HCT116 (cell line): Measurements from ENCODE around the gene MTFR1L. TPM values are rescaled to one million over a fixed set of nuclear protein-coding genes. Genes with fewer than 3 reads are reported as not detected.

Experiments used
- ATAC-seq: fragments of 200-7000 bp; cut with Tn5 transposase; 2 replicates; pipeline ENCODE4 v1.9.1; 2020; ENCODE audit warnings: mild to moderate bottlenecking, moderate library complexity
- BruUV-seq: library from RNA; stranded (reverse); fragments of 400-500 nt; replicated peaks from 2 replicates; lab custom pipeline; 2021; lab: Mats Ljungman, UMichigan
- CTCF ChIA-PET: fragments of 300-600 bp; sonication (Branson Sonifier 250); formaldehyde crosslinking; loops from one replicate; lab custom pipeline; 2021; ENCODE audit warnings: antibody characterized with exemption; lab: Charles Lee
- POLR2A ChIA-PET: fragments of 300-600, 350-600 bp; sonication (Branson Sonifier 250); formaldehyde crosslinking; loops from one replicate; lab custom pipeline; 2021; ENCODE audit warnings: antibody characterized with exemption; lab: Charles Lee
- RAD21 ChIA-PET, 2 experiments: fragments of 300-600 bp; sonication (Branson Sonifier 250); formaldehyde crosslinking; loops; one replicate each; lab custom pipeline; 2023; ENCODE audit warnings: low total read pairs in 2 of 2; ENCODE audit not compliant: uncharacterized antibody in 2 of 2, unreplicated experiment in 2 of 2, low non-redundant PET in 1 of 2; lab: Charles Lee
- DNase-seq: peaks from one replicate; pipeline ENCODE4 v3.0.0-alpha.2; 2010; ENCODE audit warnings: low read depth, low spot score
- H2AFZ ChIP-seq: fragments of 200-600 bp; shearing (Covaris generic), sonication (generic); 2 replicates; pipeline ENCODE4 v1.6.1; 2017; ENCODE audit warnings: low read depth, mixed run types, mixed read lengths, antibody characterized with exemption, low read length; ENCODE audit not compliant: poor library complexity, severe bottlenecking
- H3K27ac ChIP-seq: 2 replicates; pipeline ENCODE4 v1.5.1; 2012; ENCODE audit warnings: low read depth, low read length
- H3K27me3 ChIP-seq: fragments of 200-600 bp; sonication (generic); 2 replicates; pipeline ENCODE4 v1.6.1; 2016; ENCODE audit warnings: mixed run types, low read length, mixed read lengths; ENCODE audit not compliant: insufficient read depth
- H3K36me3 ChIP-seq, 2 experiments: fragments of 200-500 bp in 1 of 2; fragments of 200-600 bp in 1 of 2; sonication (Bioruptor generic) in 1 of 2; sonication (generic) in 1 of 2; 2 replicates each; pipeline versions ENCODE4 v1.5.1 to v1.6.1; 2014 to 2016; ENCODE audit warnings: low read length in 2 of 2, inconsistent platforms in 1 of 2, mixed read lengths in 1 of 2, mixed run types in 1 of 2; ENCODE audit not compliant: insufficient read depth in 2 of 2, control insufficient read depth in 1 of 2
- H3K4me1 ChIP-seq, 2 experiments: fragments of 200-600 bp in 1 of 2; sonication (generic) in 1 of 2; 2 replicates each; pipeline versions ENCODE4 v1.5.1 to v1.6.1; 2012 to 2017; ENCODE audit warnings: low read length in 2 of 2, inconsistent platforms in 1 of 2, mild to moderate bottlenecking in 1 of 2, mixed read lengths in 1 of 2, mixed run types in 1 of 2, moderate library complexity in 1 of 2; ENCODE audit not compliant: insufficient read depth in 2 of 2, control insufficient read depth in 1 of 2
- H3K4me2 ChIP-seq: fragments of 200-600 bp; sonication (generic); 2 replicates; pipeline ENCODE4 v1.6.1; 2017; ENCODE audit warnings: mixed run types, low read length, mixed read lengths
- H3K4me3 ChIP-seq, 2 experiments: fragments of 200-600 bp in 1 of 2; sonication (generic) in 1 of 2; replicated peaks in 1 of 2; 2 replicates each; pipeline ENCODE4 v1.5.1; 2011 to 2016; ENCODE audit warnings: low read length in 2 of 2, control low read depth in 1 of 2, low read depth in 1 of 2, mild to moderate bottlenecking in 1 of 2, mixed read lengths in 1 of 2, mixed run types in 1 of 2
- H3K79me2 ChIP-seq: fragments of 200-600 bp; sonication (generic); 2 replicates; pipeline ENCODE4 v1.6.1; 2017; ENCODE audit warnings: mild to moderate bottlenecking, mixed run types, low read length, moderate library complexity, mixed read lengths; ENCODE audit not compliant: insufficient read depth
- H3K9ac ChIP-seq: fragments of 200-600 bp; sonication (generic); 2 replicates; pipeline ENCODE4 v1.6.1; 2016; ENCODE audit warnings: low read length, mixed read lengths
- H3K9me2 ChIP-seq: fragments of 200-600 bp; sonication (generic), shearing (Covaris generic); 2 replicates; pipeline ENCODE4 v1.6.1; 2017; ENCODE audit warnings: mixed run types, mild to moderate bottlenecking, moderate library complexity; ENCODE audit not compliant: insufficient read depth
- H3K9me3 ChIP-seq, 2 experiments: fragments of 200-500 bp in 1 of 2; fragments of 200-600 bp in 1 of 2; sonication (Bioruptor generic) in 1 of 2; sonication (generic) in 1 of 2; 2 replicates each; pipeline ENCODE4 v1.6.1; 2014 to 2017; ENCODE audit warnings: low read length in 2 of 2, mixed read lengths in 2 of 2, inconsistent platforms in 1 of 2, low read depth in 1 of 2, mild to moderate bottlenecking in 1 of 2, mixed run types in 1 of 2, moderate library complexity in 1 of 2; ENCODE audit not compliant: control insufficient read depth in 1 of 2, insufficient read depth in 1 of 2
- H4K20me1 ChIP-seq: fragments of 200-600 bp; sonication (generic), shearing (Covaris generic); 2 replicates; pipeline ENCODE4 v1.6.1; 2017; ENCODE audit warnings: mixed run types, mild to moderate bottlenecking, moderate library complexity; ENCODE audit not compliant: insufficient read depth
- CTCF ChIP-seq, 3 experiments: fragments of 200-600 bp in 1 of 3; sonication (generic) in 1 of 3; IDR thresholded peaks in 2 of 3; conservative IDR thresholded peaks in 1 of 3; 2 replicates each; pipeline ENCODE4 v1.5.1; 2012 to 2017; ENCODE audit warnings: low read depth in 2 of 3, low read length in 2 of 3, antibody characterized with exemption in 1 of 3, borderline replicate concordance in 1 of 3, control low read depth in 1 of 3, mild to moderate bottlenecking in 1 of 3, mixed read lengths in 1 of 3, mixed run types in 1 of 3, moderate library complexity in 1 of 3; ENCODE audit not compliant: insufficient read depth in 1 of 3
- ELF1 ChIP-seq: IDR thresholded peaks from 2 replicates; pipeline ENCODE4 v1.6.1; 2012; ENCODE audit warnings: low read depth, borderline replicate concordance
- RAD21 ChIP-seq: IDR thresholded peaks from 2 replicates; pipeline ENCODE4 v1.6.1; 2012; ENCODE audit warnings: low read depth, mild to moderate bottlenecking
- ZFX ChIP-seq: fragments of 450-650 bp; IDR thresholded peaks from 2 replicates; pipeline ENCODE4 v1.6.1; 2017
- intact Hi-C: fragments of 100-400 bp; cut with micrococcal nuclease; formaldehyde crosslinking; loops from 2 replicates; pipeline ENCODE4 v1.10.0; 2022
- total RNA-seq: library from RNA; stranded (reverse); gene quantifications from one replicate; pipeline ENCODE4 v1.2.1, GENCODE V29; 2021; ENCODE audit not compliant: unreplicated experiment

Gene MTFR1L
- total RNA-seq, 1 experiment from 2014 or later: 35.8 TPM

GRCh38 chr1:25818569-25818968 lies 1.2 kb upstream of the MTFR1L start (continued):
- TF ChIP-seq RAD21 (no peak), CTCF (IDR thresholded peaks at IDR 0.05 in 2 of 3, conservative IDR thresholded peaks at IDR 0.05 in 1 of 3; ENCODE audit: borderline replicate concordance in 1 of 3, insufficient read depth in 1 of 3, low read depth in 2 of 3, low read length in 2 of 3) (no peak)

- TF ChIP-seq ZFX: peak; percentile 37; the same call in 1 of the 2 replicates
- TF ChIP-seq ELF1: no peak
- intact Hi-C loops: no loop called here
- no peak overlapping the region for H2AFZ ChIP-seq
These were observed 725 bp downstream of the MTFR1L start for GRCh38 chr1:25820247-25821111.

More at GRCh38 chr1:25820247-25821111, 725 bp downstream of the MTFR1L start:
- Histone ChIP-seq H3K27ac (peak overlapping the region; percentile 81), H3K27me3 (no peaks in the 10 kb centered on the region), H4K20me1 (no peaks in the 10 kb centered on the region), H3K4me2 (peak overlapping the region; percentile 91), H3K79me2 (peaks cover 33% of the 10 kb centered on the region; the same call in 1 of the 2 replicates), H3K4me1 (peaks cover 18 to 33% of the 10 kb centered on the region in 2 experiments; a peak in 3 of 4 replicates), H3K9ac (peak overlapping the region; percentile 86), H3K9me2 (no peaks in the 10 kb centered on the region), H3K4me3 (peak overlapping the region; percentile 90 to 92), H3K9me3 (no peaks in the 10 kb centered on the region), H3K36me3 (no peaks in the 10 kb centered on the region)
- ChIA-PET POLR2A (interaction anchor here (0.6 to 1.0 kb wide), 2 partner anchors 37 to 177 kb away, joined by 3 to 4 read pairs; partner anchors contain the start of gene PAFAH2), CTCF (interaction anchor here (0.6 to 1.0 kb wide), 2 partner anchors 16 to 184 kb away, joined by 3 to 7 read pairs; no protein-coding TSS in a partner anchor), RAD21 (no interaction called here)
- no TSS peak for BruUV-seq
- peak; percentile 37 for ATAC-seq
- no peak for DNase-seq
